ENCODE data around the gene C19orf18.

The C19orf18 gene

GRCh38 chr19:57947088-57947418 lies 27.3 kb downstream of the C19orf18 start:
- DNase-seq: no peak

DNA sequence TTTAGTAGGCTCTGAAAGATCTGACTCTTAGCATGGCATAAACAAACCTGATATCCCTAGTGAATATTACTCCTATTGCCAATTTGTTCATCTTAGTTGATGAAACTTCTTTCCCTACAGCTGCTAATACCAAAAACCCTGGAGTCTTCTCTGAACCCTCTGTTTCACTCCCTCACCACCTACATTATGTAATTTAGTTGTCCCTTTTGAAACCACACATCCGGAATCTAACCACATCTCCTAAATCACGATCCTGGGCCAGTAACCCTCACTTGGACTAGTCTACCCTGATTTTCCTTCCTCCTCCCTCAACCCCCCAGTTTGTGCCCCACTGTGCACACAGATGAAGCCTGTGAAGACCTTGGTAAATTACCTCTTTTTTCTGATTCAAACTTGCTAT lies 28.0 kb downstream of the C19orf18 start:
- DNase-seq: no peak

DNA sequence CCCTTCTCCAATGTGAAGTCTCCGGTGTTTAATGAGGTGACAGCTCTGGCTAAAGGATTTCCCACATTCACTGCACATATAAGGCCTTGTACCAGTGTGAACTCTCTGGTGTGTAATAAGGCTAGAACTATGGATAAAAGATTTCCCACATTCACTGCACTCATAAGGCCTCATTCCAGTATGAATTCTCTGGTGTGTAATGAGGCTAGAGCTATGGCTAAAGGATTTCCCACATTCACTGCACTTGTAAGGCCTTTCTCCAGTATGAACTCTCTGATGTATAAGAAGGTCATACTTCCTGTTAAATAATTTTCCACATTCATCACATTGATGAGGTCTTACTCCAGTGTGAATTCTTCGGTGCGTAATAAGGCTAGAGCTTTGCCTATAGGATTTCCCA lies 32.7 kb downstream of the C19orf18 start:
- no peak for DNase-seq

GRCh38 chr19:57935731-57936130 lies 38.6 kb downstream of the C19orf18 start:
- DNase-seq: no peak

GRCh38 chr19:57934820-57935665 lies 39.3 kb downstream of the C19orf18 start, which contains the start of gene ZNF418:
TSS of gene ZNF418 (minus strand) at chr19:57935402. CDS start at chr19:57933822, 1,580 bp downstream.
- no peak for DNase-seq

DNA sequence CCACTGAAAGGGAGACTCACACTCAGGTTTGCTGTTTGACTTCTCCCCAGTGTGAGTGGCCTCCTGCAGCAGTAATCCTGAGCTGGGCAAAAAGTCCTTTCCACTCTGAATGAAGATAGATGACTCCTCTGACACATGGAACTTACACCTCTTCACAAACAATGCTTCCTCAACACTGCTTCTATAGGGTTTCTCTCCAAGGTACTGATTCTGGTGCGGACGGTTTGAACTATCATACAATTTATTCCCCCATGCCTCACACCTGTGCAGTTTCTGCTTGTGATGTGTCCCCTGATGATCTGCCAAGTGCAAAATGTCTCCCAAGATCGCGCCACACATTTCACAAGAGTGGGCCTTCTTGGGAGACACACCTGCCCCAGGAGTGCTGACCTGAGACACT lies 46.7 kb downstream of the C19orf18 start:
- no peak for DNase-seq

- DNase-seq: peak; percentile 94
Observed at GRCh38 chr19:57916168-57916995, 58.0 kb downstream of the C19orf18 start, which contains the start of gene ZNF417. TSS of gene ZNF417 (minus strand) at chr19:57916592. CDS start at chr19:57916411, 181 bp downstream.

GRCh38 chr19:57914531-57914930 lies 59.8 kb downstream of the C19orf18 start:
- DNase-seq: no peak
